NCI-H1105 treated with DMSO at 0.1 percent for 48 hours (cell line): Measurements from ENCODE around the gene PPTC7.
A peak's percentile ranks its signal among the peaks of the same experiment; 100 is the strongest.
"Not testable (repeated sequence)": the region's sequence is repeated elsewhere in the genome, so short reads cannot be mapped to it uniquely, and the experiment has no call there.

Source experiments
- DNase-seq: peaks from one replicate; lab custom pipeline; 2025; lab: John Stamatoyannopoulos, UW

The PPTC7 gene

GRCh38 chr12:110561471-110562201 is 21.5 kb downstream of the PPTC7 start:
- DNase-seq, result no peak

DNA sequence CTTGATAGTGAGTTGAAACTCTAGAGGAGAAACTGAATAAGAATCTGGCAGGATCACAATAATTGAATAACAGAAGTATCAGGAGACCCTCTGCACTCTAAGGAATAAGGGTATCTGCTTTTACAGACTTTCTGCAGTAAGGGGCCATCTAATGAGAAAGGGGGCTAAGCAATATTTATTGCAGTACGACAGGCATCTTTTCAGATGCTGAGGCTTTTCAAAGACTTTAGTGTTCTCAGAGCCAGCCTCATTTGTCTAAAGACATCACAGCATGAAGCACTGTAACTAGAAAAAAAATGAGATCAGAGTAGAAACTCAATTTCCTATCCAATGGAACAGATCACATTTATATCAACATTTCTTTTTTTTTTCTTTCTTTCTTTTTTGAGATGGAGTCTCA is 22.2 kb downstream of the PPTC7 start:
- DNase-seq, result no peak

DNA sequence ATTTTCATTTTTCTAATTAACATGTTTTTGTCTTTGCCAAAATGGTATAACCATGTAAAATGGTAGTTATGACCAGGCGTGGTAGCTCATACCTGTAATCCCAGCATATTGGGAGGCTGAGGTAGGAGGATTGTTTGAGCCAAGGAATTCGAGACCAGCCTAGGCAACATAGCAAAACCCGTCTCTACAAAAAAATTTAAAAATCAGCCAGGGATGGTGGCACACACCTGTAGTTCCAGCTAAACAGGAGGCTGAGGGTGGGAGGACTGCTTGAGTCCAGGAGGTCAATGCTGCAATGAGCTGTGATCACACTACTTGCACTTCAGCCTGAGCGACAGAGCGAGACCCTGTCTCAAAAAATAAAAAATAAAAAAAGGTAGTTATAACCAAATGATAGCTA is 23.1 kb downstream of the PPTC7 start:
- no peak for DNase-seq

DNA sequence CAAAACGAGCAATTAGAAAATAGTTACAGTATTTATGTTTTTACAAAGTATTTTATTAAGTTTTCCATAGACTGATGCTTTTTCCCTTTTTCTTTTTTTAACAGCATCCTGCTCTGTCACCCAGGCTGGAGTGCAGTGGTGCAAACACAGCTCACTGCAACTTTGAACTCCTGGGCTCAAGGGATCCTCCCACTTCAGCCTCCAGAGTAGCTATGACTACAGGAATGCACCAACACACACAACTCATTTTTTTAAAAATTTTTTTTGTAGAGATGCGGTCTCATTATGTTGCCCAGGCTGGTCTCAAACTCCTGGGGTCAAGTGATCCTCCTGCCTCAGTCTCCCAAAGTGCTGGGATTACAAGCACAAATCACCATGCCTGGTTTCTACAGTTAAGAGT is 24.2 kb downstream of the PPTC7 start:
- DNase-seq, result not testable (repeated sequence)

GRCh38 chr12:110557300-110557699 is 25.8 kb downstream of the PPTC7 start:
- DNase-seq, result no peak

DNA sequence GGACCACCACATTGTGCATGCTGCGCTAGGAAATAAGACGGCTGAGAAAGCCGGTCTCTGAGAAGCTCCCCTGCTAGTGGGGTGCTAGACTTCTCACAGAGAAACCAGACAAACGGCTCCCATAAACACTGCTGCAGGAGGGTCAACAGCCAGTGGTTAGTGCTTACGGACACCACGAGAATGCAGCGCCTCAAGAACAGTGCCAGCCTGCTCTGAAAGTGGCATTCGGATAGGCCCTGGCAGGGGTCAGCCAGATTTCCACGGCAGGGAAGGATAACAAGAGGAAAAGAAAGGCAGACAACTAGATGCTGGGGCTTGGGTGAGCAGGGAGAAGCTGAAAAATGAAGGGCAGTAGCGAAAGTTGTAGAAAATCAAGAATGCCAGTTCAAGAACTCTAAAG is 26.4 kb downstream of the PPTC7 start:
- no peak for DNase-seq

DNA sequence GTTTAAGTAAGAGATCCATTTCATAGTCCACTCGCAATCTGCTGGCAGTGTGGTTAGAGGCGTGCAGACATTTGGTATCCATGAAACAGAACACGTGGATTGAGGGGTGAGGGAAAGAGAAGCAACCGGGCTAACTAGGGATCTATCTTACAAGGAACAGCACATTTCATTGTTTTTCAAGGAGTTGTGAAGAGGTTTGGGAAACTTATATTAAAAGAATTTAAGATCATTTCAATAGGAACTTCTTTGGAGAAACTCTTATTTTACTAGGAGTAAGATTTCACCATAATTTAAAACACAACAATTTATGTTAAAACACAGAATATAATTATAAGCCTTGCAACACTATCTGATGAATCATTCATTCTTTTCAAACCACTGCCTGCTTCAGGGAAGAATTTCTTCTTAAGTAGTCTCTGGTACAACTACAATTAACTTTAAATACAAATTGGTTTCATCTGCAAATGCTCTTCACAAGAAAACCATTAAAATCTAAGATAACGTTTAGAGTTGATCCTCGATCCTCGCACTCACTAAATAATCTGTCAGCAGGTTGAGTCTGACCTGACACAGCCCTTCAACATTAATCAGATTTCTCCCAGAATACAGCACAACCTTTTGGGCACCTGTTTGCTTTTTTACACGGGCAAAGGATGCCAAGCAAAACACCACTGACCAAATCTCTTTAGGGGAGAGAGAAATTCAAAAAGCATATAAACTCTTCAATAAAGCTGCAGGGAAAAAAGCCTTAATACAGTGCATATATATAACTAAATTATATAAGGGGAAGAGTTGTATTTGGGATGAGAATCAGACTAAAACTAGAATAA is 27.3 kb downstream of the PPTC7 start:
- DNase-seq, result no peak

DNA sequence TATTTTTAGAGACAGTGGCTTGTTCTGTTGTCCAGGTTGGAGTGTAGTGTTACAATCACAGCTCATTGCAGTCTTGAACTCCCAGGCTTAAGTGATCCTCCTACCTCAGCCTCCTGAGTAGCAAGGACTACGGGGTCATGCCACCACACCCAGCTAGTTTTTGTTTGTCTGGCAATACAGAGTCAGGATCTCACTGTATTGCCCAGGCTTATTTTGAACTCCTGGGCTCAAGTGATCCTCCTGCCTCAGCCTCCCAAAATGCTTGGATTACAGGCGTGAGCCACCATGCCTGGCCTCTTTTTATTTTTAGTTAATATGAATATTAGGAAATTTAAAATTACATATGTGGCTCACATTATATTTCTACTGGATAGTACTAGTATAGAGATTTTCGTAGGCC is 28.9 kb downstream of the PPTC7 start:
- no peak for DNase-seq

DNA sequence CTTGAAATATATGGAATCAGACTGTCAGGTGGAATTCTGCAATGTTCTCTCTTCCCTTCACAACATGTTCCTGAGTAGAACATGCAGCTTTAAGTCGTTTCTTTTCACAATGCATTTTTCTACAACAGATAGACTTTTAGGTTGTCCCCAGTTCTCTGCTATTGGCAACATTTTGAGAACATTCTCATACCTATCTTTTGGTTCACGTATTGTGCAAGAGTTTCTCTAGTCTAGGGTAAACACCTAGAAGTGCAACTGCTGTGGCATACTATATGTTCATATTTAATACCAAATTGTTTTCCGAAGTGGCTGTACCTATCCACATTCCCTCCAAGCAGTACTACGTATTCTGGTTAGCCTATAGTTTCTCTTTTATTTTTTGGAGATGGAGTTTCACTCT is 32.1 kb downstream of the PPTC7 start:
- DNase-seq, result no peak

DNA sequence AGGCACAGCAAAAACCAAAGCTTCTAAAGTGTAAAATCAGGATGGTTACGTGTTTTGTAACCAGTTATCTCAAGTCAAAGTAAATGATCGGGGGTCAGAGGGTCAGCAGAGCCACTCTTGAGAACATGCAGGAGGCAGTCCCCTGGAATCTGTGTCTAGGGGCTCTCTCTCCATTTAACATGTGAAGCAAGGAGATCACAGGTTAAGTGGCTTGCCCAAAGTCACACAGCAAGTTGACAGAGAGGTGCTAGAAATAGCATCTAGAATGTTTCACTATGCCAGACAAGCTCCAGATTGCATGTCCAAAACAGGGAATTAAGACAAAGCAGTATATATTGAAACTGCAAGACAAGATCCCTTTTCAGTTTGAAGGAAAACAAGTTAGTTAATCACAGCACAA is 33.4 kb downstream of the PPTC7 start:
- DNase-seq, result no peak

DNA sequence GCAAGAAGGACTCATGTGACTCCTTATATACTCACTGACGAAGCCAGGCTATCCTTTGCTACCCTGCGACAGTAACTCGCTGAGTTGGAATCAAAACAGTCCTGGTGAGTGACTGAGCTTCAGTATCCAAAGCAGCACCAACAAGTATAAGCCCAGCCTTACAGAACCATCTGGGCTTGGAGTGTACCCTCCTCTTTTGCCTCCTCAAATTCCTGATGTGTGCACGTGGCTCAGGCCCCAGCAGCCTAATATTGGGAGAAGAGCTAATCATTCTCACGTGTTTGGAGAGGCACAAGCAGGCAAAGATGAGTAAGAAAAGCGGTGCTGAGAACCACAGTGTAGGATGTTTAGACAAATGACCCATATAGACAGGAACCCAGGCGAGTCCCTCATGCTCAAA is 34.4 kb downstream of the PPTC7 start:
- no peak for DNase-seq

DNA sequence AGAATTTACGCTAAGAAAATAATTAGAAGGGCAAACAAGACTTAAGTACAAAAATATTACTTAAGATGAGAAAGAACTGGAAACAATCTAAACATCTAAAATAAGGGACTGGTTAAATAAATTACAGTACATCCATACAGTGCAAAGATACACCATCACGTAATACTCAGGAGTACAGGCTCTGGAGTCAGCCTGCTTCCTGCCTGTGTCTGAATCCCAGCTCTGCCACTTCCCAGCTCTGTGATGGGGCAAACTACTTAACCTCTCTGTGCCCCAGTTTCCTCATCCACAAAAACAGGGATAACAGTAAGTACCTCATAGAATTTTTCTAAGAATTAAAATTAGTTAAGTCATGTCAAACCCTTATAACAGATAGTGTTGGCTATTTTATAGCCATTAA is 36.0 kb downstream of the PPTC7 start:
- no peak for DNase-seq

DNA sequence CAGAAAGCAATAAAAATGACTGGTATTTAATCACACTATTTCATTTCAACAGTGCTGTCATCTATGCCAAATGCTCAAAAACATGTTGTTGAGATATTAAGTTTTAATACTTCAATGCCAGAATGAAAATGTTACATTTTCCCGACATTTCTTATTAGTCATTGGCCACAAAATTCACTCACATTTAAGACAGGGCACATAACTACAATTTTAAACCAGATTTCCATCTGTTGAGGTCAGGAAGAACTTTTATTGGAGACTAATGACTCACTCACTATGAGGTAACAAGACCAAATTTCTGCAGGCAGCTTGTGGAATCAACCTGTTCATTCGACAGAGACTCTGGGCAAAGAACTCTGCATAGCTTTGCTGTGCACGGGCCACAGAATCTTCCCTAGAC is 36.8 kb downstream of the PPTC7 start:
- no peak for DNase-seq

DNA sequence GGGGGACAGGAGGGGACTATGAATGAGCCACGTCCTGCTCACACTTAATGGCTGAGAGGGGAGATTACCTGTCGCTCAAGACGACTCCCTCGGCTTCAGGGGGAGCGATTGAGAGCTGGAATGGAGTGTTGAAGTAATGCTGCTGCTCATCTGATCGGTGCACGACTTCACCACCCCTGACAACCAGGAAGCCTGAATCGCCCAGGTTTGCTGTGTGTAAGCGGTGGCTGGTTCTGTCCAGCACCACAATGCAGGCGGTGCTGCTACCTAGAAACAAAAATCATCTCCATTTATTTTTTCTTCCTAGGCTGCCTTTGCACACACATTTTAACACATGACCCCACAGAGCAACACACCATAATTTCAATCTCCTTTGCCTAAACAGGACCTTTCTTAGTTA is 37.3 kb downstream of the PPTC7 start:
- no peak for DNase-seq

DNA sequence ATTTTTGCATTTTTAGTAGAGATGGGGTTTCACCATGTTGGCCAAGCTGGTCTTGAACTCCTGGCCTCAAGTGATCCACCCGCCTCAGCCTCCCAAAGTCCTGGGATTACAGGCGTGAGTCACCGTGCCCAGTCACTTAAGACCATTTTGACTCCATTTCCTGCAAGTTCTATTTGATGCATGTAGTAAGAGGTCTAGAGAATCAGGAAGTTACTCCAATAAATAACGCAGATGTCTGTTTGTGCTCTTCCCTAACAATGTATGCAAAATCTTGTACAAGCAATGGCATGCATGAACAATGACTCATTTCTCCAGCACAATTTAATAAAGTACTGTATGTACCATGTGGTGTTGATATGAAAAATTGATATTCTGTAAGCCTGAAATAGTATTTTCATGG is 37.9 kb downstream of the PPTC7 start:
- not testable (repeated sequence) for DNase-seq

GRCh38 chr12:110543965-110544364 is 39.2 kb downstream of the PPTC7 start:
- no peak for DNase-seq

- peak; percentile 69 for DNase-seq
Measured at GRCh38 chr12:110543252-110543959, 39.7 kb downstream of the PPTC7 start.

DNA sequence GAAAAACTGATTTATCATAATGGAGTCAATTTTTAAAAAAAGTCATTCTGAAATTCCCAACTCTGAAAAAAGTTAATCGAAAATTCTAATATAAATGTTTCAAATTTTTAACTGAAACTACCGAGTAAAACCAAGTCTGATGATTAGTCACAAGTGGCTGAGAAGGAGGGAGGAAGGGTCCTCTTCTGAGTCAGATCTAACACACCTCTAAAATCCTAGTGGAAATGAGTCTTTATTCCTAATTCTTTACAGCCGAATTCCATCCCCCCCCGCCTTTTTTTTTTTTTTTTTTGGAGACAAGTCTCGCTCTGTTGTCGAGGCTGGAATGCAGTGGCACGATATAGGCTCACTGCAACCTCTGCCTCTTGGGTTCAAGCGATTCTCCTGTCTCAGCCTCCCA is 43.1 kb downstream of the PPTC7 start:
- DNase-seq, result no peak

GRCh38 chr12:110538869-110539622 is 44.1 kb downstream of the PPTC7 start:
- DNase-seq, result no peak

- peak; percentile 32 for DNase-seq
Measured at GRCh38 chr12:110537605-110538409, 45.3 kb downstream of the PPTC7 start.
